Cortex of kidney (tissue), 1 donor: ENCODE measurements around the gene TAF11L2.
"Not testable (repeated sequence)": the region's sequence is repeated elsewhere in the genome, so short reads cannot be mapped to it uniquely, and the experiment has no call there.

Experiments used
- DNase-seq: peaks from one replicate; lab custom pipeline; 2025; lab: John Stamatoyannopoulos, UW

The TAF11L2 gene

DNA sequence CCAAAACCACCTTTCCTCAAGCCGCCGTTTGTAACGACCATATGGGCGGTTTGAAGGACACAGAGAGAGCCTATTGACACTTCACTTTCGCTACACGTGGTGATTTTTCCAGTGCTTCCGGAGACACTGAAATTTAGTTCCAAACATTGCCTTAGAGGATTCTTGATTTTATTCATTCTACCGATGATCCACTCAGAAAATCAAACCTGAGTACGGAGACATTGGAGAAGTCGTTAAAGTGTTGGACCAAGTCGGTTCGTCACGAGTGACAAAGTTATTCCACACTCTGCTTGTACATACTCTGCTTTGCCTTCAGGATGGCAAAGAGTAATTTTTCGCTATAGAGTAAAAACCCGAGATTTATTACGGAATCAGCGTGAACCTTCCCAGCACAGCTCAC lies 28.5 kb downstream of the TAF11L2 start:
- not testable (repeated sequence) for DNase-seq

DNA sequence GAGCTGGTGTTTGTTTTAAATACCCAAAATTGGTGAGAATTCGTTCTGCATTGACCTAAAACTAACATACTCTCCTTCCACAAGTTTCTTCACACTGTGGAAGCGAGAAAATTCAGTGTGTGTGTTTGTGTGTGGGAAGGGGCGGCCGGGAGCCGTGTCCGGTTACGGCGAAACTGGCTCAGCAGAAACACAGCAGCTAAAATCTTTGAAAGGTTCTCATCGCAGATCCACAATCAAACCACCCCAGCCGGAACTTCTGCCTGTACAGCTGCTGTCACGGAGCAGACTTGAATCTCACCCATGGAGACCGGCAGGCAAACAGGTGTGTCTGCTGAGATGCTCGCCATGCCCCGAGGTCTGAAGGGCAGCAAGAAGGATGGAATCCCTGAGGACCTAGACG lies 30.3 kb downstream of the TAF11L2 start, which contains the start of gene TAF11L6:
TSS of gene TAF11L6 (plus strand) at position 301 of the 400 bp plus-strand sequence.
- not testable (repeated sequence) for DNase-seq
